WTC11 (cell line): ENCODE data around the gene GNAZ. TPM values are rescaled to one million over a fixed set of nuclear protein-coding genes. Genes with fewer than 3 reads are reported as not detected.

Experiments
- AFF4 ChIP-seq: sonication (generic); formaldehyde crosslinking; IDR thresholded peaks from 2 replicates; pipeline ENCODE4 v1.8.1; 2023; ENCODE audit warnings: mild to moderate bottlenecking, missing genetic modification reagents, borderline replicate concordance
- ARID4B ChIP-seq: sonication (generic); formaldehyde crosslinking; IDR thresholded peaks from 2 replicates; pipeline ENCODE4 v1.8.0; 2023; ENCODE audit warnings: missing genetic modification reagents, mild to moderate bottlenecking, borderline replicate concordance
- FOXJ3 ChIP-seq: sonication (generic); formaldehyde crosslinking; IDR thresholded peaks from 2 replicates; pipeline ENCODE4 v1.9.0; 2021; ENCODE audit warnings: missing genetic modification reagents, mild to moderate bottlenecking, borderline replicate concordance
- GRHL2 ChIP-seq: fragments of 250-450 bp; sonication (Bioruptor Pico); IDR thresholded peaks from 2 replicates; pipeline ENCODE4 v1.8.0; 2022; ENCODE audit warnings: mild to moderate bottlenecking, moderate library complexity; ENCODE audit not compliant: insufficient replicate concordance, severe bottlenecking
- JAZF1 ChIP-seq: fragments of 250-450 bp; sonication (Bioruptor Pico); IDR thresholded peaks from 2 replicates; pipeline ENCODE4 v1.9.0; 2021; ENCODE audit warnings: moderate library complexity, mild to moderate bottlenecking, inconsistent platforms
- NFYB ChIP-seq: sonication (generic); formaldehyde crosslinking; conservative IDR thresholded peaks from 2 replicates; pipeline ENCODE4 v1.8.0; 2022; ENCODE audit warnings: low read depth, missing genetic modification reagents
- ZNF138 ChIP-seq: sonication (generic); formaldehyde crosslinking; conservative IDR thresholded peaks from 2 replicates; pipeline ENCODE4 v1.8.1; 2022; ENCODE audit warnings: mild to moderate bottlenecking, moderate library complexity, missing genetic modification reagents
- ZSCAN18 ChIP-seq: fragments of 250-450 bp; sonication (Bioruptor Pico); IDR thresholded peaks from 2 replicates; pipeline ENCODE4 v2.1.2; 2022; ENCODE audit warnings: mild to moderate bottlenecking, moderate library complexity
- total RNA-seq: library from RNA; stranded (reverse); gene quantifications from 3 replicates; pipeline ENCODE4 v1.2.3, GENCODE V29; 2021
- TF ChIP-seq, protein P1 (sequence below): fragments of 250-450 bp; sonication (Bioruptor Pico); IDR thresholded peaks from 2 replicates; pipeline ENCODE4 v1.9.0; 2021; ENCODE audit warnings: mild to moderate bottlenecking
- TF ChIP-seq, protein P2 (sequence below): sonication (generic); formaldehyde crosslinking; IDR thresholded peaks from 2 replicates; pipeline ENCODE4 v1.8.1; 2023; ENCODE audit warnings: mild to moderate bottlenecking, missing genetic modification reagents

Gene GNAZ
- total RNA-seq, 1 experiment from 2014 or later: 9.9 TPM

DNA sequence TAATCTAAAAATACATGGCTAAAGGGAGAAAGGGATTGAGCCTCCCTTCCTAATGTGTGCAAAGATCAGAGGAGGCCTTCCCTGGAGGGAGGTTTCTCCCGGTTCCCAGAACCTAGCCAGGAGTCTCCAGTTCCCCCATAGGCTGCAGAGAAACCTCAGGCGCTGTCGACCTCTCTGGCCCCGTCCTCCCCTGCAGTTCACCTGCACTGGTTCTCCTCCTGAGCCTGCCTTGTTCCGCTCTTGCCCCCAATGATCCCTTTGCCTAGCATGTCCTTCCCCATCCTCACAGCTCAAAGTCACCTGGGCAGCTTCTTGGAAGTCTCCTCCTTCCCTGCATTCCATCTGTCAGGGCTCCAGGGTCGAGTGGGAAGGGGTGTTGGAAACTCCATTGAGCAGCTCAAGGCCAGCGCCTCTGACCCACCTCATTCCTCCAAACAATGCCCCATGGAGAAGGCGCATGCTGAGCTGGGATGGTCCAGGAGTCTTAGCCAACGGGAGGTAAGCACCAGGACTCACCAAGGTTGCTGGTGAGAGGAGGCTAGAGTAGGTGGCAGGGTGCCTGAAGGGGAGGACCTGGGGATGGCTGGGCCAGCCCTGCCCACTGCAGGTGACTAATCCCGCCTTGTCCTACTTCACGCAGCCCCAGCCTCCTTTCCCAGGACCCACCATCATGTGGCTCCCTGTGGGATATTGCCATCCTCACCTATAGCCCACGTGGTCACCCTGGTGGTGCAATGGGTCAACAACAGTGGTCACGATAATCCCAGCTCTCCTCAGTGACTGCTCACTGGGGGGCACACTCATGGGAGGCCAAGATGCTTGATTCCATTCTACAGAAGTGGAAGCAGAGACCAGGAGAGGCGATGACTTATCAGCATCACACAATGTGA, 56.1 kb downstream of the GNAZ start (continued):
- TF ChIP-seq, protein P1, sequence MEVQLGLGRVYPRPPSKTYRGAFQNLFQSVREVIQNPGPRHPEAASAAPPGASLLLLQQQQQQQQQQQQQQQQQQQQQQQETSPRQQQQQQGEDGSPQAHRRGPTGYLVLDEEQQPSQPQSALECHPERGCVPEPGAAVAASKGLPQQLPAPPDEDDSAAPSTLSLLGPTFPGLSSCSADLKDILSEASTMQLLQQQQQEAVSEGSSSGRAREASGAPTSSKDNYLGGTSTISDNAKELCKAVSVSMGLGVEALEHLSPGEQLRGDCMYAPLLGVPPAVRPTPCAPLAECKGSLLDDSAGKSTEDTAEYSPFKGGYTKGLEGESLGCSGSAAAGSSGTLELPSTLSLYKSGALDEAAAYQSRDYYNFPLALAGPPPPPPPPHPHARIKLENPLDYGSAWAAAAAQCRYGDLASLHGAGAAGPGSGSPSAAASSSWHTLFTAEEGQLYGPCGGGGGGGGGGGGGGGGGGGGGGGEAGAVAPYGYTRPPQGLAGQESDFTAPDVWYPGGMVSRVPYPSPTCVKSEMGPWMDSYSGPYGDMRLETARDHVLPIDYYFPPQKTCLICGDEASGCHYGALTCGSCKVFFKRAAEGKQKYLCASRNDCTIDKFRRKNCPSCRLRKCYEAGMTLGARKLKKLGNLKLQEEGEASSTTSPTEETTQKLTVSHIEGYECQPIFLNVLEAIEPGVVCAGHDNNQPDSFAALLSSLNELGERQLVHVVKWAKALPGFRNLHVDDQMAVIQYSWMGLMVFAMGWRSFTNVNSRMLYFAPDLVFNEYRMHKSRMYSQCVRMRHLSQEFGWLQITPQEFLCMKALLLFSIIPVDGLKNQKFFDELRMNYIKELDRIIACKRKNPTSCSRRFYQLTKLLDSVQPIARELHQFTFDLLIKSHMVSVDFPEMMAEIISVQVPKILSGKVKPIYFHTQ (CRISPR knock-in tag): no peak
- TF ChIP-seq JAZF1 (CRISPR knock-in tag) (no peak), ZNF138 (CRISPR knock-in tag) (no peak), NFYB (CRISPR knock-in tag) (no peak), GRHL2 (CRISPR knock-in tag) (no peak), AFF4 (CRISPR knock-in tag) (no peak), ARID4B (CRISPR knock-in tag) (no peak), ZSCAN18 (CRISPR knock-in tag) (no peak), FOXJ3 (CRISPR knock-in tag) (no peak)
- TF ChIP-seq, protein P2, sequence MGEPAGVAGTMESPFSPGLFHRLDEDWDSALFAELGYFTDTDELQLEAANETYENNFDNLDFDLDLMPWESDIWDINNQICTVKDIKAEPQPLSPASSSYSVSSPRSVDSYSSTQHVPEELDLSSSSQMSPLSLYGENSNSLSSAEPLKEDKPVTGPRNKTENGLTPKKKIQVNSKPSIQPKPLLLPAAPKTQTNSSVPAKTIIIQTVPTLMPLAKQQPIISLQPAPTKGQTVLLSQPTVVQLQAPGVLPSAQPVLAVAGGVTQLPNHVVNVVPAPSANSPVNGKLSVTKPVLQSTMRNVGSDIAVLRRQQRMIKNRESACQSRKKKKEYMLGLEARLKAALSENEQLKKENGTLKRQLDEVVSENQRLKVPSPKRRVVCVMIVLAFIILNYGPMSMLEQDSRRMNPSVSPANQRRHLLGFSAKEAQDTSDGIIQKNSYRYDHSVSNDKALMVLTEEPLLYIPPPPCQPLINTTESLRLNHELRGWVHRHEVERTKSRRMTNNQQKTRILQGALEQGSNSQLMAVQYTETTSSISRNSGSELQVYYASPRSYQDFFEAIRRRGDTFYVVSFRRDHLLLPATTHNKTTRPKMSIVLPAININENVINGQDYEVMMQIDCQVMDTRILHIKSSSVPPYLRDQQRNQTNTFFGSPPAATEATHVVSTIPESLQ (CRISPR knock-in tag): no peak
- TF ChIP-seq, all 79 proteins: peak for 0
